Uterus (tissue), 2 donors: ENCODE results near the gene G0S2.

ENCODE experiments used
- CTCF ChIP-seq, 4 experiments: fragments of 200-600 bp in 2 of 4; fragments of 450-650 bp in 2 of 4; sonication (generic) in 2 of 4; IDR thresholded peaks; one replicate each; pipeline ENCODE4 v1.5.1; 2016 to 2019; ENCODE audit warnings: antibody characterized with exemption in 4 of 4, mild to moderate bottlenecking in 2 of 4, moderate library complexity in 1 of 4
- POLR2A ChIP-seq, 2 donors: fragments of 450-650 bp; IDR thresholded peaks; one replicate each; pipeline ENCODE4 v1.6.1; 2016; ENCODE audit warnings: antibody characterized with exemption in 2 of 2, mild to moderate bottlenecking in 1 of 2, moderate library complexity in 1 of 2

- TF ChIP-seq POLR2A (IDR thresholded peaks at IDR 0.05): no peak
- no peak for TF ChIP-seq CTCF (IDR thresholded peaks at IDR 0.05)
Measured at GRCh38 chr1:209706622-209707021, 31.4 kb downstream of the G0S2 start.
